ENCODE measurements around the gene FZD2. TPM values are rescaled to one million over a fixed set of nuclear protein-coding genes. Genes with fewer than 3 reads are reported as not detected.

The FZD2 gene
- total and polyA plus RNA-seq, 2 of the 8 experiments (the other 6 are each of a cell fraction or from before 2014, with no cell fraction given): 17.6 to 86.7 TPM

- TF ChIP-seq RNF2 (IDR thresholded peaks at IDR 0.05; ENCODE audit: borderline replicate concordance, low read depth, low read length, missing control alignments, poor library complexity, severe bottlenecking): no peak
- TF ChIP-seq SIX5 (IDR thresholded peaks at IDR 0.05; ENCODE audit: low read depth, low read length): no peak
These were observed 45.1 kb downstream of the FZD2 start (continued) for GRCh38 chr17:44602390-44602789.

Data from H1 (cell line).